Parathyroid adenoma (tissue), 2 donors: ENCODE data around the gene SLC35F2.
A peak's percentile ranks its signal among the peaks of the same experiment; 100 is the strongest.

Source experiments
- H2AFZ ChIP-seq: fragments of 300-600 bp; sonication (generic); one replicate; pipeline ENCODE4 v1.7.0; 2017; ENCODE audit warnings: antibody characterized with exemption, mild to moderate bottlenecking
- H3K27ac ChIP-seq: fragments of 300-600 bp; sonication (generic); one replicate; pipeline ENCODE4 v1.7.0; 2017
- H3K27me3 ChIP-seq: fragments of 300-600 bp; sonication (generic); one replicate; pipeline ENCODE4 v1.7.0; 2017; ENCODE audit warnings: low read length; ENCODE audit not compliant: control insufficient read depth, insufficient read depth
- H3K36me3 ChIP-seq: fragments of 300-600 bp; sonication (generic); one replicate; pipeline ENCODE4 v1.7.0; 2017; ENCODE audit warnings: low read length; ENCODE audit not compliant: control insufficient read depth, insufficient read depth
- H3K4me1 ChIP-seq: fragments of 300-600 bp; sonication (generic); one replicate; pipeline ENCODE4 v1.7.0; 2017; ENCODE audit warnings: control low read depth
- H3K4me2 ChIP-seq: fragments of 300-600 bp; sonication (generic); one replicate; pipeline ENCODE4 v1.7.0; 2017; ENCODE audit warnings: low read length
- H3K4me3 ChIP-seq: fragments of 300-600 bp; sonication (generic); one replicate; pipeline ENCODE4 v1.7.0; 2017; ENCODE audit warnings: low read depth, low read length
- H3K79me2 ChIP-seq: fragments of 300-600 bp; sonication (generic); one replicate; pipeline ENCODE4 v1.7.0; 2017; ENCODE audit warnings: control low read depth
- H3K9ac ChIP-seq: fragments of 300-600 bp; sonication (generic); one replicate; pipeline ENCODE4 v1.7.0; 2017; ENCODE audit warnings: mild to moderate bottlenecking
- H3K9me3 ChIP-seq: fragments of 300-600 bp; sonication (generic); one replicate; pipeline ENCODE4 v1.7.0; 2017; ENCODE audit warnings: low read length; ENCODE audit not compliant: control insufficient read depth
- TF ChIP-seq, protein P1 (sequence below): fragments of 300-600 bp; sonication (generic); IDR thresholded peaks from one replicate; pipeline ENCODE4 v1.7.0; 2017; ENCODE audit warnings: antibody characterized with exemption, mild to moderate bottlenecking
- donor health status: primary hyperparathyroidism.

SLC35F2 gene

GRCh38 chr11:107750313-107750712 is 108.3 kb downstream of the SLC35F2 start:
- Histone ChIP-seq H2AFZ (no peak overlapping the region), H3K4me1 (no peaks in the 10 kb centered on the region), H3K36me3 (no peaks in the 10 kb centered on the region), H3K27me3 (no peaks in the 10 kb centered on the region), H3K4me3 (no peak overlapping the region), H3K27ac (no peak overlapping the region), H3K9me3 (no peaks in the 10 kb centered on the region), H3K4me2 (no peak overlapping the region), H3K79me2 (no peaks in the 10 kb centered on the region), H3K9ac (no peak overlapping the region)
- TF ChIP-seq, protein P1, sequence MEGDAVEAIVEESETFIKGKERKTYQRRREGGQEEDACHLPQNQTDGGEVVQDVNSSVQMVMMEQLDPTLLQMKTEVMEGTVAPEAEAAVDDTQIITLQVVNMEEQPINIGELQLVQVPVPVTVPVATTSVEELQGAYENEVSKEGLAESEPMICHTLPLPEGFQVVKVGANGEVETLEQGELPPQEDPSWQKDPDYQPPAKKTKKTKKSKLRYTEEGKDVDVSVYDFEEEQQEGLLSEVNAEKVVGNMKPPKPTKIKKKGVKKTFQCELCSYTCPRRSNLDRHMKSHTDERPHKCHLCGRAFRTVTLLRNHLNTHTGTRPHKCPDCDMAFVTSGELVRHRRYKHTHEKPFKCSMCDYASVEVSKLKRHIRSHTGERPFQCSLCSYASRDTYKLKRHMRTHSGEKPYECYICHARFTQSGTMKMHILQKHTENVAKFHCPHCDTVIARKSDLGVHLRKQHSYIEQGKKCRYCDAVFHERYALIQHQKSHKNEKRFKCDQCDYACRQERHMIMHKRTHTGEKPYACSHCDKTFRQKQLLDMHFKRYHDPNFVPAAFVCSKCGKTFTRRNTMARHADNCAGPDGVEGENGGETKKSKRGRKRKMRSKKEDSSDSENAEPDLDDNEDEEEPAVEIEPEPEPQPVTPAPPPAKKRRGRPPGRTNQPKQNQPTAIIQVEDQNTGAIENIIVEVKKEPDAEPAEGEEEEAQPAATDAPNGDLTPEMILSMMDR: no peak

DNA sequence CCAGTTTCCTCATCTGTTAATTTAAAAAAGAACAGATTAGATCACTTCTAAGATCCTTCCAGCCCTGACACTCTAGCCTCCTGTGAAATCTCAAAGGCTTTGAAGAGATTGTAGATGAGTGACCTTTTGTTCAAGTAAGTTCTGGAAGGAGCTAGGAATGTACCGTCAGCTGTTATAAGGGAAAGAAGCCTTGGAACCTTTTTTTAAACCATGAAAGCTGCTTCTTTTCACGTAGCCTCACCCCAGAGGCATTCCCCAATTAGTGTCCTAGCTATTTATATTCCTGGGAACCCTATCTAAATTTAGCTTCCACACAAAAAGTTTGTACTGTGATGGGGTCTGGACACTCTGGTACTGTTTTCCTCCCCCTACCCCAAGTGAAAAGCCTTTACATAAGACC is 111.0 kb downstream of the SLC35F2 start:
- Histone ChIP-seq H3K4me1 (no peaks in the 10 kb centered on the region), H3K9ac (no peak overlapping the region), H3K36me3 (no peaks in the 10 kb centered on the region), H3K4me2 (no peak overlapping the region), H3K9me3 (no peaks in the 10 kb centered on the region), H3K4me3 (no peak overlapping the region), H3K27me3 (no peaks in the 10 kb centered on the region), H3K27ac (no peak overlapping the region), H3K79me2 (no peaks in the 10 kb centered on the region), H2AFZ (no peak overlapping the region)
- TF ChIP-seq, protein P1: no peak

DNA sequence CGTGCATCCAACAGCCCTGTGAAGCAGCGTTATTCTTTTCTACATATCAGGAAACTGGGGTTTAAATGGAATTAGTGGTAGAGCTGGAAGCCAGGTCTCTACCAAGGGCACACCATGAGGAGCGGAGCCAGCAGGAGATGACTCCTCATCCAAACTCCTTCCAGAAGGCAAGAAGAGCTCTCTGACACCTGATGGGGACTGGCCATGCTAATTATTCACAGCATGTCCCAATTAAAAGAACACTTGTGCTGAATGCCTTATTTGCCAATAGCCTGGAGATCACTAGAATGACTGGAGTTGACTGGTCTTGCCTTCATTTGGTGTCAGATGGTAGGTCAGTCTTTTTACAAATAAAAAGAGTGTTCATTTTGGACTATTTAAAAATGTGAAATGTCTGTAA is 113.9 kb downstream of the SLC35F2 start:
- H3K36me3 ChIP-seq: no peaks in the 10 kb centered on the region
- no peaks in the 10 kb centered on the region for H3K9me3 ChIP-seq
- TF ChIP-seq, protein P1: no peak

GRCh38 chr11:107743191-107743590 is 115.4 kb downstream of the SLC35F2 start:
- no peak overlapping the region for H3K4me3 ChIP-seq
- H3K9ac ChIP-seq: no peak overlapping the region
- H3K36me3 ChIP-seq: no peaks in the 10 kb centered on the region
- no peak overlapping the region for H3K4me2 ChIP-seq
- no peak overlapping the region for H2AFZ ChIP-seq
- TF ChIP-seq, protein P1: no peak
- no peaks in the 10 kb centered on the region for H3K79me2 ChIP-seq
- no peak overlapping the region for H3K27ac ChIP-seq
- H3K9me3 ChIP-seq: no peaks in the 10 kb centered on the region
- H3K4me1 ChIP-seq: no peaks in the 10 kb centered on the region
- no peaks in the 10 kb centered on the region for H3K27me3 ChIP-seq

More for the DNA sequence above, 113.9 kb downstream of the SLC35F2 start:
- Histone ChIP-seq H3K4me3 (no peak overlapping the region), H3K27me3 (no peaks in the 10 kb centered on the region), H3K4me1 (no peaks in the 10 kb centered on the region), H2AFZ (no peak overlapping the region), H3K27ac (no peak overlapping the region), H3K79me2 (no peaks in the 10 kb centered on the region), H3K9ac (no peak overlapping the region), H3K4me2 (no peak overlapping the region)

- Histone ChIP-seq H3K9me3 (no peaks in the 10 kb centered on the region), H2AFZ (no peak overlapping the region), H3K27me3 (no peaks in the 10 kb centered on the region), H3K79me2 (no peaks in the 10 kb centered on the region), H3K4me1 (no peaks in the 10 kb centered on the region), H3K4me3 (no peak overlapping the region), H3K27ac (no peak overlapping the region), H3K9ac (no peak overlapping the region), H3K4me2 (no peak overlapping the region), H3K36me3 (no peaks in the 10 kb centered on the region)
- TF ChIP-seq, protein P1: peak; percentile 42
Measured at GRCh38 chr11:107741044-107741823, 117.4 kb downstream of the SLC35F2 start.
